A549 (cell line): ENCODE measurements around the gene ALOX15B.

Source experiments
- EHMT2 ChIP-seq: fragments of 200-600 bp; sonication (generic); IDR thresholded peaks from 2 replicates; pipeline ENCODE4 v1.6.1; 2016; ENCODE audit warnings: antibody characterized with exemption, low read depth, mild to moderate bottlenecking, moderate library complexity
- ESRRA ChIP-seq: fragments of 150-350 bp; IDR thresholded peaks from 2 replicates; pipeline ENCODE4 v1.6.1; 2014; ENCODE audit warnings: mild to moderate bottlenecking, low read length, borderline replicate concordance
- MAFK ChIP-seq: fragments of 450-650 bp; IDR thresholded peaks from 2 replicates; pipeline ENCODE4 v1.6.1; 2014; ENCODE audit not compliant: partially characterized antibody
- MYC ChIP-seq: IDR thresholded peaks from 2 replicates; pipeline ENCODE4 v1.6.1; 2012; ENCODE audit warnings: mild to moderate bottlenecking, inconsistent platforms, low read length, improper control_type of control experiment, borderline replicate concordance
- RCOR1 ChIP-seq: fragments of 150-350 bp; IDR thresholded peaks from 2 replicates; pipeline ENCODE4 v1.6.1; 2014; ENCODE audit warnings: antibody characterized with exemption, low read length, low read depth
- SMC3 ChIP-seq: fragments of >200 bp; sonication (Bioruptor Twin); formaldehyde crosslinking; IDR thresholded peaks from 3 replicates; pipeline ENCODE4 v1.6.1; 2018; ENCODE audit warnings: inconsistent platforms
- SREBF2 ChIP-seq: fragments of 450-650 bp; IDR thresholded peaks from 2 replicates; pipeline ENCODE4 v1.6.1; 2014; ENCODE audit warnings: mild to moderate bottlenecking, moderate library complexity
- TF ChIP-seq, protein P1 (sequence below): fragments of >200 bp; sonication (Bioruptor Twin); formaldehyde crosslinking; IDR thresholded peaks from 3 replicates; pipeline ENCODE4 v1.5.1; 2016

DNA sequence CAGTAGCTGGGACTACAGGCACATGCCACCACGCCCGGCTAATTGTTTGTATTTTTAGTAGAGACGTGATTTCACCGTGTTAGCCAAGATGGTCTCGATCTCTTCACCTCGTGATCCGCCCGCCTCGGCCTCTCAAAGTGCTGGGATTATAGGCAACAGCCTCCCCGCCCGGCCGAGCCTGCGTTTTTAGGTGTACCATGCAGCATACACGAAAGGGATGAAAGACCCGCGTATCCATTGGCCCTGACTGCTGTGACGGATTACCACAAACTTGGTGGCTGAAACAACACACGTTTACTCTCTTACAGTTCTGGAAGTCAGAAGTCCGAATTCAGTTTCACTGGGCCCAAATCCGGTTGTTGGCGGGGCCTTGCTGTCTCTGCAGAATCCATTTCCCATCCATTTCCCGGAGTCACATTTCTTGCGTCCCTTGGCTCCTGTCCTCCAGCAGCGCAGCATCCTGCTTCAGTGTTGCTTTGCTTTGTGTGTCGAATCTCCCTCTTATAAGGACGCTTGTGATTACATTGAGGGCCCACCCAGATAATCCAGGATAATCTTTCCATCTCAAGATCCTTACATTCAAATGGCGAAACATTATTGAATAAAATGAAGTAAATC is 44.8 kb upstream of the ALOX15B start:
- TF ChIP-seq, protein P1, sequence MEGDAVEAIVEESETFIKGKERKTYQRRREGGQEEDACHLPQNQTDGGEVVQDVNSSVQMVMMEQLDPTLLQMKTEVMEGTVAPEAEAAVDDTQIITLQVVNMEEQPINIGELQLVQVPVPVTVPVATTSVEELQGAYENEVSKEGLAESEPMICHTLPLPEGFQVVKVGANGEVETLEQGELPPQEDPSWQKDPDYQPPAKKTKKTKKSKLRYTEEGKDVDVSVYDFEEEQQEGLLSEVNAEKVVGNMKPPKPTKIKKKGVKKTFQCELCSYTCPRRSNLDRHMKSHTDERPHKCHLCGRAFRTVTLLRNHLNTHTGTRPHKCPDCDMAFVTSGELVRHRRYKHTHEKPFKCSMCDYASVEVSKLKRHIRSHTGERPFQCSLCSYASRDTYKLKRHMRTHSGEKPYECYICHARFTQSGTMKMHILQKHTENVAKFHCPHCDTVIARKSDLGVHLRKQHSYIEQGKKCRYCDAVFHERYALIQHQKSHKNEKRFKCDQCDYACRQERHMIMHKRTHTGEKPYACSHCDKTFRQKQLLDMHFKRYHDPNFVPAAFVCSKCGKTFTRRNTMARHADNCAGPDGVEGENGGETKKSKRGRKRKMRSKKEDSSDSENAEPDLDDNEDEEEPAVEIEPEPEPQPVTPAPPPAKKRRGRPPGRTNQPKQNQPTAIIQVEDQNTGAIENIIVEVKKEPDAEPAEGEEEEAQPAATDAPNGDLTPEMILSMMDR, result no peak
- no peak for TF ChIP-seq MYC
- TF ChIP-seq SREBF2, result no peak
- no peak for TF ChIP-seq MAFK
- TF ChIP-seq SMC3, result no peak
- no peak for TF ChIP-seq RCOR1
- TF ChIP-seq EHMT2, result no peak
- TF ChIP-seq ESRRA, result no peak
